Activated naive CD8-positive, alpha-beta T cell treated with anti-CD3 and anti-CD28 coated beads for 36 hours (primary cell): Measurements from ENCODE around the gene GRB7. TPM values are rescaled to one million over a fixed set of nuclear protein-coding genes. Genes with fewer than 3 reads are reported as not detected.
"Not testable (repeated sequence)": the region's sequence is repeated elsewhere in the genome, so short reads cannot be mapped to it uniquely, and the experiment has no call there.

Source experiments
- DNase-seq: peaks from one replicate; pipeline ENCODE4 v3.0.0; 2021
- H3K27ac Mint-ChIP-seq: one replicate; pipeline ENCODE4 v1.8.0; 2022; ENCODE audit warnings: mild to moderate bottlenecking, moderate library complexity, mixed read lengths
- H3K27me3 Mint-ChIP-seq: one replicate; pipeline ENCODE4 v1.8.0; 2022; ENCODE audit warnings: mild to moderate bottlenecking, mixed read lengths
- H3K36me3 Mint-ChIP-seq: one replicate; pipeline ENCODE4 v1.8.0; 2021; ENCODE audit warnings: mild to moderate bottlenecking, mixed read lengths
- H3K4me1 Mint-ChIP-seq: one replicate; pipeline ENCODE4 v1.8.0; 2021; ENCODE audit warnings: mixed read lengths
- H3K4me3 Mint-ChIP-seq: one replicate; pipeline ENCODE4 v1.8.0; 2022; ENCODE audit warnings: mild to moderate bottlenecking, moderate library complexity, mixed read lengths
- H3K9me3 Mint-ChIP-seq: one replicate; pipeline ENCODE4 v1.8.0; 2022; ENCODE audit warnings: mixed read lengths
- total RNA-seq, 2 experiments: library from RNA; stranded (reverse); gene quantifications; one replicate each; pipeline ENCODE4 v1.2.3, GENCODE V29; 2021

Gene GRB7
- total RNA-seq, 2 experiments from 2014 or later, result 0.60 to 0.84 TPM

DNA sequence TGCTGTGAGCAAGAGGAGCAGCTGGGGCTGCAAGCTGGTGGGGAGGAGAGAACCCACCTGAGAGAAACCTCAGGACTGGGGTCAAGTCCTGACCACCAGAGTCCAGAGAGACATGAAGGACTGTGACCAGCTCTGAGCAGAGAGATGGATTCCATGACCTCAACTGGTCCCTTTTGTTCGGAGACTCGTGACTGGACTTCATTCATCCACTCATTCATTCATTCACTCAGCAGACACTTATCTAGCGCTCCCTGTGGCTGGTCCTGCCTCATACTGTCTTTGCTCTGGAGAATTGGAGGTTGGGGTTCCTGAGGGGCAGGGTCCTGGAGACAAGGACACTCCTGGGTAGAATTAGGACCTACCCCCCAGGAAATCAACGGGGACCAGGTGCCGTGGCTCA lies 33.8 kb upstream of the GRB7 start:
- Mint-ChIP-seq H3K36me3 (no peaks in the 10 kb centered on the region), H3K9me3 (no peaks in the 10 kb centered on the region), H3K27me3 (peaks cover 33% of the 10 kb centered on the region), H3K4me3 (no peak overlapping the region), H3K4me1 (peaks cover 13% of the 10 kb centered on the region), H3K27ac (no peak overlapping the region)
- DNase-seq, result no peak

DNA sequence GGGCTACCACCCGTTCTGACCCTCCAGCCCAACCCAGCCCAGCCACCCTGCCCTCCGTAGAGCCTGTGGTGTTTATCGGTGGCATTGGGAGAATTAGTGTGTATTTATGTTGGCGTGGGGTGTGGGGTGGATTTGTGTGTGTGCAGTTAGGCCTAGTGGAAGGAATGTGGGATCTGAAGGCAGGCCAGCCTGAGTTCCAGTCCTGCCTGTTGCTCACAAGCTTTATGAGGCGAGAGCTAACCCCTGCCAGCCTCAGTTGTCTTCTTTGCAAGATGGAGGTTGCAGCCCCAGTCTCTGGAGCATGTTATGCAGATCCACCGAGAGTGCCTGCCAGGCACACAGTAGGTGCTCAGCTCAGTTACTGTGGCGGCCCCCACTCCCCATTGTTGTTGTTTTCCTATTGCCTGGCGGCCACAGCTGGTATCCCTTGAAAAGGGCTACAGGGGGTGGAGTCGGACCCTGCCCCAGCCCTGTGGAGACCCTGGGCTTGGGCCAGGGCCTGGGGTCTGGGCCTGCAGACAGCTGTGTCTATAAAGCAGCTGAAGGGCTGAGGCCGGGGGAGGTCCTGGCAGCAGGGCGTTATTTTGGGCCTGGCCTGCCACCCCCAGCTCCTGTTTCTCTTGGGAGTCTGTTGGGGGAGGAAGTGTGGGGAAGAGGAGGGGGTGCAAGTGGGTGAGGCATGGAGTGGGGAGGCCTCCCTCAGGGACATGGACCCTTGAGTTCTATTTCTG lies 32.8 kb upstream of the GRB7 start:
- peaks cover 22% of the 10 kb centered on the region for H3K27me3 Mint-ChIP-seq

DNA sequence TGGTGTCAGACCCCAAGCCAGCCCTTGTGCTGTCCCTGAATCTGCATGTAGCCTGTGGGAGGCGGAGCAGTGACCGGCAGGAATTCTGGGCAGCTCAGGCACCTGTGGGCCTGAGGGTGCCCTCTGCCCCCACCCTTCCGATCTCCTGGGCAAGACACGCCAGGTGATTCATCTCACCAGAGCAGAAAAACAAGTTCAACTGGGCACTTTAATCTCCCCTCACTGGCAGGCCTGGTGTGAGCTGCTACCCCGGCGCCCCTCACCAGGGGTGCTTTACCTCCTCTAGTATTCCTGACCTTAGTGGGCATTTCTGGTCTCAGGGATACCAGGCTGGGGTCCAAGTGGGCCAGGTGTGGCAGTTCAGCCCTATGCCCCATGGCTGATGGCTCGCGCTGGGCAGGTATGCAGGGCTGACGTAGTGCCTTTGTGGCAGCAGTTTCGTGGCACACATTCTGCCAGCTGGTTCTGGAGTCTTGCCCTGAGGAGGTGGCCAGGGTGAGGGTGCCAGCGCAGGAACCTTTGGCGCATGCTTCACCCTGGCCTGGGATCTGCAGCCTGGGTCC lies 31.9 kb upstream of the GRB7 start:
- H3K27ac Mint-ChIP-seq, result no peak overlapping the region
- H3K4me1 Mint-ChIP-seq, result peaks cover 10% of the 10 kb centered on the region
- no peaks in the 10 kb centered on the region for H3K9me3 Mint-ChIP-seq
- no peak overlapping the region for H3K4me3 Mint-ChIP-seq
- DNase-seq, result no peak
- H3K36me3 Mint-ChIP-seq, result no peaks in the 10 kb centered on the region
- peaks cover 17% of the 10 kb centered on the region for H3K27me3 Mint-ChIP-seq

More for the DNA sequence above, 32.8 kb upstream of the GRB7 start:
- Mint-ChIP-seq H3K27ac (no peak overlapping the region), H3K36me3 (no peaks in the 10 kb centered on the region), H3K9me3 (no peaks in the 10 kb centered on the region), H3K4me3 (no peak overlapping the region), H3K4me1 (peaks cover 10% of the 10 kb centered on the region)
- no peak for DNase-seq

DNA sequence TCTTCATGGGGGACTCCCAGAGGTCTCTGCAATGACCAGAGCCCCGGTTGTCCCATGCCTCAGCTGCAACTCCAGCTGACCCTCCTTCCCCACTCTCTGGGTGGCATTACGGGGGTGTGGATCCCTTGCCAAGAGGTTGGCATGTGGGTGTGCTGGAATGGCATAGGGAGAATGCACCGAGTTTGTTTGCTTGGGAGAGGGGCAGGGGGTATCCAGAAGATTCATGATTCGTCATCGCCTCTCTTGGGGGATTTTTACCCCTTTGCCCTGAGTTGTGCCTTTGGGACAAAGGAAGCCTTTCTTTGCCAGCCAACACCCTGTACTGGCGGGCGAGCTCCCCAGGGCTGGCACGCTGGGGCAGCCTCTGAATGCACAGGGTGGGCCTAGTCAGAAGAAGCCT lies 31.4 kb upstream of the GRB7 start:
- Mint-ChIP-seq H3K9me3 (no peaks in the 10 kb centered on the region), H3K27me3 (peaks cover 12% of the 10 kb centered on the region), H3K4me3 (no peak overlapping the region), H3K4me1 (peaks cover 10% of the 10 kb centered on the region), H3K27ac (no peak overlapping the region), H3K36me3 (no peaks in the 10 kb centered on the region)
- DNase-seq, result no peak

DNA sequence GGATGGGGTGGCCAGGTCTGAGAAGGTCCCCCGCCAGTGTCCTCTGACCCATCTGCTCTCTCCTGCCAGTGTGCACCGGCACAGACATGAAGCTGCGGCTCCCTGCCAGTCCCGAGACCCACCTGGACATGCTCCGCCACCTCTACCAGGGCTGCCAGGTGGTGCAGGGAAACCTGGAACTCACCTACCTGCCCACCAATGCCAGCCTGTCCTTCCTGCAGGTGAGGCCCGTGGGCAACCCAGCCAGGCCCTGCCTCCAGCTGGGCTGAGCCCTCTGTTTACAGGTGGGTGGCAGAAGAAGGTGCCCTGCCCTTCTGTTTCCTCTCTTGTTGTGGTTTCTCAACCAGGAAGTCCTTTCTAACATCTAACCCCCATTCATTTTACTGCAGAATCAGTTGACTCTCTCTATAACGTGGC lies 30.8 kb upstream of the GRB7 start:
- no peak overlapping the region for H3K4me3 Mint-ChIP-seq
- peak overlapping the region; percentile 58 for H3K27ac Mint-ChIP-seq

DNA sequence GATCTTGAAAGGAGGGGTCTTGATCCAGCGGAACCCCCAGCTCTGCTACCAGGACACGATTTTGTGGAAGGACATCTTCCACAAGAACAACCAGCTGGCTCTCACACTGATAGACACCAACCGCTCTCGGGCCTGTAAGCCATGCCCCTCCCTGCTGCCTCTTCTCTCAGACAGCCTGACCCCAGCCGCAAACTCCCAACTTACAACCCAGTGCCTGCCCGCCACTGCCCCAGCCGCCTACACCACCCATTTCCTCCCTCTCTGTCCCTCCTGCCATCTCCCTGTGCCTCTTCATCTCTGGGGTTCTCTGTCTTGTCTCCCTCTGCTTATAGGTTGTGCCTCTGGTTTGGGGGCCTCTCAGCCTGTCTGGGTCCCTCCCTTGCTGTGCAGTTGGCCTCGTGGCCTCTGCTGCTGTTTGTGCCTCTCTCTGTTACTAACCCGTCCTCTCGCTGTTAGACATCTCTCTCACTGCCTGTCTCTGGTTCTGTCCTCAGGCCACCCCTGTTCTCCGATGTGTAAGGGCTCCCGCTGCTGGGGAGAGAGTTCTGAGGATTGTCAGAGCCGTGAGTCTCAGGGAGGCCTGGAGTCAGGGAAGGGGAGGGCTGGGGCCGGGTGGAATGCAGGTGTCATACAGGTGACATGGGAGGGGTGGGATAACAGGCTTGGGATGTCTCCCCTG lies 28.3 kb upstream of the GRB7 start:
- no peak for DNase-seq
- Mint-ChIP-seq H3K4me3 (no peak overlapping the region), H3K36me3 (no peaks in the 10 kb centered on the region), H3K9me3 (no peaks in the 10 kb centered on the region), H3K27me3 (no peaks in the 10 kb centered on the region), H3K27ac (no peak overlapping the region), H3K4me1 (peaks cover 8% of the 10 kb centered on the region)

More for the DNA sequence above, 30.8 kb upstream of the GRB7 start:
- Mint-ChIP-seq H3K4me1 (peaks cover 10% of the 10 kb centered on the region), H3K36me3 (no peaks in the 10 kb centered on the region), H3K27me3 (peaks cover 6% of the 10 kb centered on the region), H3K9me3 (no peaks in the 10 kb centered on the region)
- no peak for DNase-seq

DNA sequence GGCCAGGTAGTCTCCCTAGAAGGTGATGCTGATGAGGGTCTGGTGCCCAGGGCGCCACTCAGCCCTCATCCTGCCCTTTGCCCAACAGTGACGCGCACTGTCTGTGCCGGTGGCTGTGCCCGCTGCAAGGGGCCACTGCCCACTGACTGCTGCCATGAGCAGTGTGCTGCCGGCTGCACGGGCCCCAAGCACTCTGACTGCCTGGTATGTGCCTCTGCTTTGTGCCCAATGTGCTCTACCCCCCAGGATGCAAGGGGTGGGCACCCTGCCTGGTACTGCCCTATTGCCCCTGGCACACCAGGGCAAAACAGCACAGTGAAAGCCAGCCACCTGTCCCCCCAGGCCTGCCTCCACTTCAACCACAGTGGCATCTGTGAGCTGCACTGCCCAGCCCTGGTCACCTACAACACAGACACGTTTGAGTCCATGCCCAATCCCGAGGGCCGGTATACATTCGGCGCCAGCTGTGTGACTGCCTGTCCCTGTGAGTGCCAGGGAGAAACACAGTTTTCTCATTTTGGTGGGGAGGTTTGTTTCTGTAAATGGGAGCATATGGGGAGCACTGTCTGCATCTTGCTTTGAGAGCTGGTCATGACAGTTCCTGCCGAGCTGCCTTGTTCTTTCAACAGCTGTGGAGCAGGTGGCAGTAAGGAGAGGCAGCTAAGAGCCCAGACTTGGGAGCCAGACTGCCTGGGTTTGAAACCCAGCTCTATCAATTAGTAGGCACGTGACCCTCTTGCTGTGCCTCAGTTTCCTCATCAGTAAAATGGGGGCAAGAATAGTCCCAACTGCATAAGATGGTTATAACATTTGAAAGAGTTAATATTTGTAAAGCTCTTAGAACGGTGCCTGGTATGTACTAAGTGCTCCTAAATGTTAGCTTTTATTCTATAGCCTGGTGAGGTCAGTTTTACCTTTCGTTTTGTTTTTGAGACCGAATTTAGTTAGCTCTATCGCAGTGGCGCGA lies 27.5 kb upstream of the GRB7 start:
- Mint-ChIP-seq H3K27me3 (no peaks in the 10 kb centered on the region), H3K4me1 (peaks cover 8% of the 10 kb centered on the region), H3K9me3 (no peaks in the 10 kb centered on the region), H3K36me3 (no peaks in the 10 kb centered on the region), H3K27ac (no peak overlapping the region), H3K4me3 (no peak overlapping the region)
- DNase-seq, result no peak

DNA sequence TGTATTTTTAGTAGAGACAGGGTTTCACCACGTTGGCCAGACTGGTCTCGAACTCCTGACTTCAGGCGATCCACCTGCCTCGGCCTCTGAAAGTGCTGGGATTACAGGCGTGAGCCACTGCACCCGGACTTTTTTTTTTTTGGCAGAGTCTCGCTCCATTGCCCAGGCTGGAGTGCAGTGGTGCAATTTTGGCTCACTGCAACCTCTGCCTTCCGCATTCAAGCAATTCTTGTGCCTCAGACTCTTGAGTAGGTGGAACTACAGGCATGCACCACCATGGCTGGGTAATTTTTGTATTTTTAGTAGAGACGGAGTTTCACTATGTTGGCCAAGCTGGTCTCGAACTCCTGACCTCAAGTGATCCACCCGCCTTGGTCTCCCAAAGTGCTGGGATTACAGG lies 26.7 kb upstream of the GRB7 start:
- DNase-seq, H3K4me1 Mint-ChIP-seq, H3K27me3 Mint-ChIP-seq, H3K36me3 Mint-ChIP-seq, H3K27ac Mint-ChIP-seq, H3K4me3 Mint-ChIP-seq, H3K9me3 Mint-ChIP-seq: not testable (repeated sequence)

DNA sequence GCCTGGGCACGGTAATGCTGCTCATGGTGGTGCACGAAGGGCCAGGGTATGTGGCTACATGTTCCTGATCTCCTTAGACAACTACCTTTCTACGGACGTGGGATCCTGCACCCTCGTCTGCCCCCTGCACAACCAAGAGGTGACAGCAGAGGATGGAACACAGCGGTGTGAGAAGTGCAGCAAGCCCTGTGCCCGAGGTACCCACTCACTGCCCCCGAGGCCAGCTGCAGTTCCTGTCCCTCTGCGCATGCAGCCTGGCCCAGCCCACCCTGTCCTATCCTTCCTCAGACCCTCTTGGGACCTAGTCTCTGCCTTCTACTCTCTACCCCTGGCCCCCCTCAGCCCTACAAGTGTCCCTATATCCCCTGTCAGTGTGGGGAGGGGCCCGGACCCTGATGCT lies 25.9 kb upstream of the GRB7 start:
- H3K27me3 Mint-ChIP-seq, result no peaks in the 10 kb centered on the region
- no peak for DNase-seq
- H3K27ac Mint-ChIP-seq, result no peak overlapping the region
- peaks cover 6% of the 10 kb centered on the region for H3K4me1 Mint-ChIP-seq
- no peak overlapping the region for H3K4me3 Mint-ChIP-seq
- H3K9me3 Mint-ChIP-seq, result no peaks in the 10 kb centered on the region
- no peaks in the 10 kb centered on the region for H3K36me3 Mint-ChIP-seq

DNA sequence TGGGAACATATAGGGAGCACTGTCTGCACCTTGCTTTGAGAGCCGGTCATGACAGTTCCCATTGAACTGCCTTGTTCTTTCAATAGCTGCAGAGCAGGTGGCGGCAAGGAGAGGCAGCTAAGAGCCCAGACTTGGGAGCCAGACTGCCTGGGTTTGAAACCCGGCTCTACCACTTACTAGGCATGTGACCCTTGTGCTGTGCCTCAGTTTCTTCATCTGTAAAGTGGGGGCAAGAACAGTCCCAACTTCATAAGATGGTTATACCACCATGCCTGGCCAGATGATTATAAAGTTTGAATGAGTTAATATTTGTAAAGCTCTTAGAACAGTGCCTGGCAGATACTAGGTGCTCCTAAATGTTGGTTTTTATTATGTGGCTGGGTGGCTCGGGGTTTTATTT lies 23.5 kb upstream of the GRB7 start:
- Mint-ChIP-seq H3K4me3 (no peak overlapping the region), H3K9me3 (no peaks in the 10 kb centered on the region), H3K4me1 (no peaks in the 10 kb centered on the region), H3K36me3 (no peaks in the 10 kb centered on the region), H3K27me3 (no peaks in the 10 kb centered on the region), H3K27ac (no peak overlapping the region)
- no peak for DNase-seq

DNA sequence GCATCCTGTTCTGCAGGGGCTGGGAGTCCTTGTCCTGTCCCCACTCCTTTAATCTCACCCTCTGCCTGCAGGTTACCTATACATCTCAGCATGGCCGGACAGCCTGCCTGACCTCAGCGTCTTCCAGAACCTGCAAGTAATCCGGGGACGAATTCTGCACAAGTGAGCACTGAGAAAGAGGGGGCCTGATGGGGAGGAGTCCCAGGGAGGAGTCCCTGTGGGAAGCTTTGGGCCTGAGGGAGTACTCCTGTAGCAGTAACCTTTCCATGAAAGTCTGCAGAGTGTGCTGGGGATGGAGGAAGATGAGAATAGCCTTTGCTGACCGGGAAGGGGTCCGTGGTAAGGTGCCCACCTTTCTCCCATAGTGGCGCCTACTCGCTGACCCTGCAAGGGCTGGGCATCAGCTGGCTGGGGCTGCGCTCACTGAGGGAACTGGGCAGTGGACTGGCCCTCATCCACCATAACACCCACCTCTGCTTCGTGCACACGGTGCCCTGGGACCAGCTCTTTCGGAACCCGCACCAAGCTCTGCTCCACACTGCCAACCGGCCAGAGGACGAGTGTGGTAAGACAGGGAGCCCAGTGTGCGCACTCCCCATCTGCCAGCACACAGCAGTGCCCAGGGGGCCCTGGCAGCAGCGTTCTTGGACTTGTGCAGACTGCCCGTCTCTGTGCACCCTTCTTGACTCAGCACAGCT lies 22.2 kb upstream of the GRB7 start:
- DNase-seq, result no peak
- no peaks in the 10 kb centered on the region for H3K9me3 Mint-ChIP-seq
- no peaks in the 10 kb centered on the region for H3K36me3 Mint-ChIP-seq
- no peaks in the 10 kb centered on the region for H3K27me3 Mint-ChIP-seq
- H3K4me3 Mint-ChIP-seq, result no peak overlapping the region
- no peak overlapping the region for H3K27ac Mint-ChIP-seq
- peaks cover 2% of the 10 kb centered on the region for H3K4me1 Mint-ChIP-seq

DNA sequence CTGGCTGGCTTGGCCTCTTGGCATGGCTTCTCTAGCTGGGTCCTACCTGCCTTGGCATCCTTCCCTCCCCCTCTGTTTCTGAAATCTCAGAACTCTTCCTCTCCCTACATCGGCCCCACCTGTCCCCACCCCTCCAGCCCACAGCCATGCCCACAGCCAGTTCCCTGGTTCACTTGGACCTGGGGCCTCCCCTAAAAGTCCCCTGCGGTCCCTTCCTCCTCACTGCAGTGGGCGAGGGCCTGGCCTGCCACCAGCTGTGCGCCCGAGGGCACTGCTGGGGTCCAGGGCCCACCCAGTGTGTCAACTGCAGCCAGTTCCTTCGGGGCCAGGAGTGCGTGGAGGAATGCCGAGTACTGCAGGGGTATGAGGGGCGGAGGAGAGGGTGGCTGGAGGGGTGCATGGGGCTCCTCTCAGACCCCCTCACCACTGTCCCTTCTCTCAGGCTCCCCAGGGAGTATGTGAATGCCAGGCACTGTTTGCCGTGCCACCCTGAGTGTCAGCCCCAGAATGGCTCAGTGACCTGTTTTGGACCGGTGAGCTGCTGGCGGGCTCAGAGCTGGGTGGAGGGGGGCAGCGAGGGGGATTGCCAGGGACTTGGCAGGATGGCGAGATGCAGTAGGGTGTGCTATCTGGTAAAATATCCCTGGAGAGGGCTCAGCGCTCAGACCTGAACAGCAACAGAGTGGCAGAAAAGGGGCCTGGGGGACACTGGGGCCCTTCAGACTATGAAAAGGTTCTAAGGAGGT lies 21.5 kb upstream of the GRB7 start:
- no peak for DNase-seq
- no peaks in the 10 kb centered on the region for H3K36me3 Mint-ChIP-seq
- no peak overlapping the region for H3K27ac Mint-ChIP-seq
- no peaks in the 10 kb centered on the region for H3K27me3 Mint-ChIP-seq
- peaks cover 2% of the 10 kb centered on the region for H3K4me1 Mint-ChIP-seq
- no peaks in the 10 kb centered on the region for H3K9me3 Mint-ChIP-seq
- no peak overlapping the region for H3K4me3 Mint-ChIP-seq

DNA sequence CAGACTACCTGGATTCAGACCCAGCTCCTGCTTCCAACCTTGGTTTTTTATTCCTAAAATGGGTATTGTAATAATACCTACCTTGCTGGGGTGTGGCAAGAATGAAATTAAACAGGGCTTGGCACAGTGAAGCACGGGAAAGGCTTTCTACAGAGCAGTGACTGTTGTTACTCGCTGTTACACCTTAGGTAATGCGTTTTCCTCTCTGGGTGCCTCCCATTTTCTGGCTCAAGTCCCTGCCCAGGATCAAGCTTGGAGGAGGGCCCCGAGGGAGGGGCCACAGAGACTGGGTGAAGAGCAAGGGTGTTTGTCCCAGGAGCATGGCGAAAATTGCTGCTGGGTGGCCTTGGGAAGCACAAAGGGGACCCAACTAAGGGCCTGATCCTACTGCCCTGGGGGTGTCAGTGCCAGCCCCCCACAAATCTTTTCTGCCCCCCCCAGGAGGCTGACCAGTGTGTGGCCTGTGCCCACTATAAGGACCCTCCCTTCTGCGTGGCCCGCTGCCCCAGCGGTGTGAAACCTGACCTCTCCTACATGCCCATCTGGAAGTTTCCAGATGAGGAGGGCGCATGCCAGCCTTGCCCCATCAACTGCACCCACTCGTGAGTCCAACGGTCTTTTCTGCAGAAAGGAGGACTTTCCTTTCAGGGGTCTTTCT lies 20.7 kb upstream of the GRB7 start:
- no peak overlapping the region for H3K4me3 Mint-ChIP-seq
- H3K4me1 Mint-ChIP-seq, result peaks cover 2% of the 10 kb centered on the region
- no peaks in the 10 kb centered on the region for H3K36me3 Mint-ChIP-seq
- H3K27me3 Mint-ChIP-seq, result no peaks in the 10 kb centered on the region
- no peaks in the 10 kb centered on the region for H3K9me3 Mint-ChIP-seq
- DNase-seq, result no peak
- no peak overlapping the region for H3K27ac Mint-ChIP-seq
